ENCODE data around the gene ASTL. TPM values are rescaled to one million over a fixed set of nuclear protein-coding genes. Genes with fewer than 3 reads are reported as not detected.

ASTL gene
- total and polyA plus RNA-seq, 9 of the 15 experiments (the other 6 are each of a cell fraction or from before 2014, with no cell fraction given), result not detected

DNA sequence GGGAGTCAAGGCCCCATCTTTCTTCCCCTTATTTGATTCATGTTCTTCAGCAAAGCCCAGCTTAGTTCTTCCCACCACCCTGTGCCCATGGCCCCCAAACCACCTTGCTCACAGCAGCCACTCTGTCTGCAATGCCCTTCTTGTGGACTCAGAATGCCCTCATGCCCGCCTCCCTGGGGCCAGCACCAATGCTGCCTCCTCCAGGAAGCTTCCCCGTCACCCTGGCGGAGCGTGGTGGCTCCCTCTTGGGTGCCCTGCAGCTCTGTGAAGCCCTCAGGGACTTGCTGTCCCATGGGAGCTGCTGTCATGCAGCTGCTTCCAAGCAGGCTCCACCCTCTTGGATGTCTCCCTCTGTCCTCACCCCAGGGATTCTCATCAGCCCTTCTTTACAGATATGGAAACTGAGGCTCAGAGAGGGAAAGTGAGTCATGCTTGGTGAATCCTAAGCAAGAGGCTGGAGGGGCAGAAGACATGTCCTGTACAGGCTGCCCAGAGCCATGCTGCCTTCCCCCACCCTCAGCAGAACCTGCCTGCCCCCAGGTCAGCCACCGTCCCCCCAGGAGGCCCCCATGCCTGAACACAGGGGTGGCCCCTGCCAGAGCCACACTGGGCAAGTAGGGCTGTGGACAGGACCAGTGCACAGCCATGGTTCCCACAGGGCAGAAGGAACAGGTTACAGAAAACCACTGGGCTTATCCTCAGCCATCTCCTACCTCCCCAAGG, 18.8 kb upstream of the ASTL start:
- FAIRE-seq, result no peak
- BruUV-seq (replicated peaks), result no TSS peak
- ATAC-seq, result peak; percentile 62
- peak; percentile 32; the same call in 1 of the 2 replicates for TF ChIP-seq ZNF589 (CRISPR knock-in tag; IDR thresholded peaks at IDR 0.05; ENCODE audit: low read depth)
- no peak for TF ChIP-seq MAFG (tag; conservative IDR thresholded peaks at IDR 0.05)
- H3K79me2 ChIP-seq (ENCODE audit: control insufficient read depth, insufficient read depth, low read length), result no peaks in the 10 kb centered on the region
- H3K27ac ChIP-seq (ENCODE audit: extremely low read depth, low read depth, low read length), result peak overlapping the region; percentile 82
- peak overlapping the region; percentile 71 for H3K4me2 ChIP-seq (ENCODE audit: insufficient read depth, low read length)
- intact Hi-C loops (cut with micrococcal nuclease) (no loop called here), in situ Hi-C loops (cut with MboI) (no loop called here)
- no peaks in the 10 kb centered on the region for H3K9me3 ChIP-seq (replicated peaks; ENCODE audit: control insufficient read depth, insufficient read depth, low read depth, low read length)
- no peak overlapping the region for H3K4me3 ChIP-seq
- peaks cover 3% of the 10 kb centered on the region for H3K9me1 ChIP-seq (ENCODE audit: control insufficient read depth, insufficient read depth, low read length)
- H3K27me3 ChIP-seq (ENCODE audit: control insufficient read depth in 2 of 2, insufficient read depth in 2 of 2, low read length in 2 of 2), result no peaks in the 10 kb centered on the region
- H2AFZ ChIP-seq (ENCODE audit: low read depth, low read length), result peak overlapping the region; percentile 99
- DNase-seq (ENCODE audit: extremely low read depth in 1 of 4, low spot score in 3 of 4), result no peak
- H4K20me1 ChIP-seq (replicated peaks; ENCODE audit: control insufficient read depth, insufficient read depth, low read length), result no peaks in the 10 kb centered on the region
- H3K4me1 ChIP-seq (replicated peaks in 1 of 2; ENCODE audit: control insufficient read depth in 2 of 2, insufficient read depth in 2 of 2, low read length in 2 of 2), result peaks cover 21 to 37% of the 10 kb centered on the region in 2 experiments
- ChIA-PET POLR2A (interaction anchor here (0.7 kb wide), 1 partner anchor 436 kb away, joined by 3 read pairs; no protein-coding TSS in a partner anchor), CTCF (ENCODE audit: low intra/inter-chr PET ratio) (no interaction called here)
- 73% methylated on average over 2 of the region's 5 CpGs for WGBS (ENCODE audit: insufficient coverage, low coverage, missing lambda C conversion rate)
- H3K36me3 ChIP-seq (ENCODE audit: control insufficient read depth, insufficient read depth, low read length), result no peaks in the 10 kb centered on the region
- peak overlapping the region; percentile 67 to 90 for H3K9ac ChIP-seq (ENCODE audit: insufficient read depth in 1 of 2, low read depth in 2 of 2, low read length in 2 of 2)

- BruUV-seq (replicated peaks), result no TSS peak
- DNase-seq (ENCODE audit: extremely low read depth in 1 of 4, low spot score in 3 of 4), result no peak
- H3K9ac ChIP-seq (ENCODE audit: insufficient read depth in 1 of 2, low read depth in 2 of 2, low read length in 2 of 2), result peak overlapping the region in 1 of 2 experiments; percentile 52; a peak in 1 of 4 replicates
- H3K27me3 ChIP-seq (ENCODE audit: control insufficient read depth in 2 of 2, insufficient read depth in 2 of 2, low read length in 2 of 2), result no peaks in the 10 kb centered on the region
- in situ Hi-C loops (cut with MboI), result no loop called here
- no peak overlapping the region for H3K27ac ChIP-seq (ENCODE audit: extremely low read depth, low read depth, low read length)
- H2AFZ ChIP-seq (ENCODE audit: low read depth, low read length), result no peak overlapping the region
- H3K4me3 ChIP-seq, result no peak overlapping the region
- intact Hi-C loops (cut with micrococcal nuclease), result no loop called here
- H3K36me3 ChIP-seq (ENCODE audit: control insufficient read depth, insufficient read depth, low read length), result no peaks in the 10 kb centered on the region
- no peak for FAIRE-seq
- no peaks in the 10 kb centered on the region for H3K9me3 ChIP-seq (replicated peaks; ENCODE audit: control insufficient read depth, insufficient read depth, low read depth, low read length)
- H3K4me1 ChIP-seq (replicated peaks in 1 of 2; ENCODE audit: control insufficient read depth in 2 of 2, insufficient read depth in 2 of 2, low read length in 2 of 2), result peaks cover 20 to 37% of the 10 kb centered on the region in 2 experiments
- 75% methylated on average over 10 of the region's 10 CpGs for WGBS (ENCODE audit: insufficient coverage, low coverage, missing lambda C conversion rate)
- H3K79me2 ChIP-seq (ENCODE audit: control insufficient read depth, insufficient read depth, low read length), result no peaks in the 10 kb centered on the region
- H4K20me1 ChIP-seq (replicated peaks; ENCODE audit: control insufficient read depth, insufficient read depth, low read length), result no peaks in the 10 kb centered on the region
- ChIA-PET CTCF (ENCODE audit: low intra/inter-chr PET ratio) (no interaction called here), POLR2A (interaction anchor here (0.7 kb wide), 1 partner anchor 437 kb away, joined by 3 read pairs; no protein-coding TSS in a partner anchor)
- no peak overlapping the region for H3K4me2 ChIP-seq (ENCODE audit: insufficient read depth, low read length)
- H3K9me1 ChIP-seq (ENCODE audit: control insufficient read depth, insufficient read depth, low read length), result peaks cover 3% of the 10 kb centered on the region
- ATAC-seq, result no peak
- TF ChIP-seq ZNF830 (CRISPR knock-in tag; IDR thresholded peaks at IDR 0.05), result no peak
- TF ChIP-seq KLF10 (CRISPR knock-in tag; IDR thresholded peaks at IDR 0.05), result no peak
- no peak for TF ChIP-seq PKNOX1 (IDR thresholded peaks at IDR 0.05)
- no peak for TF ChIP-seq NR3C1 (CRISPR knock-in tag; IDR thresholded peaks at IDR 0.05)
- no peak for TF ChIP-seq RBFOX2 (IDR thresholded peaks at IDR 0.05; ENCODE audit: low read depth, low read length)
- TF ChIP-seq ZNF592 (IDR thresholded peaks at IDR 0.05), result no peak
These were observed 17.9 kb upstream of the ASTL start for GRCh38 chr2:96156011-96156820.
